Activated CD8-positive, alpha-beta memory T cell treated with anti-CD3 and anti-CD28 coated beads, Interleukin-2, amount 50 U/mL, for 24 hours (primary cell): ENCODE data around the gene CERS3.

Experiments
- DNase-seq: peaks from one replicate; pipeline ENCODE4 v3.0.0-alpha.2; 2020; ENCODE audit errors: extremely low read depth

The CERS3 gene

DNA sequence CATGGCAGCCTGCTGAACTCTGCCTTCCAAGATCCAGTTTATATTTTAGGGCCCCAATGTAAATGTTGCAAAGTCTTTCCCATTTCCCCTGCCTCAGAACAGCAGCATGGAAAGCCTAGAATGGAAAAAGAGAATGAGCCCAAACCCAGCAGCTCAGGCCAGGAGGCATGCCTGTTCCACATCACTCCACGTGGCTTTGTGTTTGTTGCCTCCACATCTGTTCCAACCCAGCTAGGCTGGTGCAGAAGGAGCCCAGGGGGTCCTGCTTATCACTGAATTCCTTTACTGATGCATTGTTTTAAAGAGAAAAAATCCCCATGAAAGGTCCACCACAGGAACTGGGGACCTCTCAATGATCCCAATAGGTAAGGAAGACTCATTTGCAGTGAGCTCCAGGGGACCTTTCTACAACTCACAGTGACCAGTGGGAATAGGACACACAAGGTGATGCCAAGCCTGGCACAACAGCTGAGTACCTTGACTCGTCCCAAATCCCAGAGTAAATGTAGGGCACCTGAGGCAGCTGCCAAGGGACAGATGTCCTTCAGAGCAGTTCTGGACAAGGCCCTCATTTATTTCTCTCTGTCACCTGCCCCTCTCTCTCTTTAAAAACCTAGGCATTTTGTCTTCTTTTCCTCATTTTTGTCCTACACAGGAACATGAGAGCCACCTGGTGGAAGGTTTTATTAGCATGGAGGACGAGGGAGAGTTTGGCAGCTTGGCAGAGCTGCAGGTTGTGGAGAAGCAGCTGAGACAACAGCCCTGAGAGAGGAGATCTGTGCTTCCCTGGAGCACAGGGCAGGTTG is 145.2 kb downstream of the CERS3 start:
- DNase-seq = no peak

DNA sequence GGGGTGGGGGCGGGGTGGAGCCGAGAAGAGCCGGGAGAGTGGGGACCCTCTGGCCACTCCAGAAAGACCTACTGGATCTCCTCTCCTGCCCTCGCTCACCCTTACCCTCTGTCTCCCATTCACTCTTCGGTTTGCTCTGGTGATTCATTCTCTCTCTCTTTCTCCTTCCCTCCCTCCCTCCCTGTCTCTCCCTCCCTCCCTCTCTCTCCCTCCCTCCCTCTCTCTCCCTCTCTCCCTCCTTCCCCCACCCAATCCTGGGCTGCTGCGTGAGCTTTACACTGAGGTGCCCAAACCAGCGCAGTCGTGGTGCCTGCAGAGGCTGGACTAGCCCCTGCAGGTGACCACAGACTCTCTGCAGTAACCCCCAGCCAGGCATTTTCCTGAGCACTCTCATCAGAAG is 154.8 kb downstream of the CERS3 start:
- DNase-seq = no peak

- no peak for DNase-seq
Observed at GRCh38 chr15:100373120-100373896, 155.4 kb downstream of the CERS3 start.

GRCh38 chr15:100372739-100373119 is 156.0 kb downstream of the CERS3 start:
- no peak for DNase-seq

GRCh38 chr15:100355342-100355741 is 173.4 kb downstream of the CERS3 start:
- no peak for DNase-seq

- no peak for DNase-seq
Observed at GRCh38 chr15:100353449-100353848, 175.3 kb downstream of the CERS3 start.

- no peak for DNase-seq
Observed at GRCh38 chr15:100350434-100351226, 178.1 kb downstream of the CERS3 start.
